ENCODE data around the gene ATP2B1.

- TF ChIP-seq, protein P1, sequence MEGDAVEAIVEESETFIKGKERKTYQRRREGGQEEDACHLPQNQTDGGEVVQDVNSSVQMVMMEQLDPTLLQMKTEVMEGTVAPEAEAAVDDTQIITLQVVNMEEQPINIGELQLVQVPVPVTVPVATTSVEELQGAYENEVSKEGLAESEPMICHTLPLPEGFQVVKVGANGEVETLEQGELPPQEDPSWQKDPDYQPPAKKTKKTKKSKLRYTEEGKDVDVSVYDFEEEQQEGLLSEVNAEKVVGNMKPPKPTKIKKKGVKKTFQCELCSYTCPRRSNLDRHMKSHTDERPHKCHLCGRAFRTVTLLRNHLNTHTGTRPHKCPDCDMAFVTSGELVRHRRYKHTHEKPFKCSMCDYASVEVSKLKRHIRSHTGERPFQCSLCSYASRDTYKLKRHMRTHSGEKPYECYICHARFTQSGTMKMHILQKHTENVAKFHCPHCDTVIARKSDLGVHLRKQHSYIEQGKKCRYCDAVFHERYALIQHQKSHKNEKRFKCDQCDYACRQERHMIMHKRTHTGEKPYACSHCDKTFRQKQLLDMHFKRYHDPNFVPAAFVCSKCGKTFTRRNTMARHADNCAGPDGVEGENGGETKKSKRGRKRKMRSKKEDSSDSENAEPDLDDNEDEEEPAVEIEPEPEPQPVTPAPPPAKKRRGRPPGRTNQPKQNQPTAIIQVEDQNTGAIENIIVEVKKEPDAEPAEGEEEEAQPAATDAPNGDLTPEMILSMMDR (IDR thresholded peaks at IDR 0.05), result no peak
- no peak for TF ChIP-seq POLR2A (IDR thresholded peaks at IDR 0.05)
Measured at GRCh38 chr12:89731614-89732013, 23.0 kb upstream of the ATP2B1 start.
